CD4-positive, alpha-beta T cell (primary cell): ENCODE measurements around the gene PHTF1. TPM values are rescaled to one million over a fixed set of nuclear protein-coding genes. Genes with fewer than 3 reads are reported as not detected.

Source experiments
- ATAC-seq: fragments of 200-7000 bp; cut with Tn5 transposase; one replicate; pipeline ENCODE4 v1.10.0; 2022; ENCODE audit warnings: mild to moderate bottlenecking; ENCODE audit not compliant: poor library complexity
- CTCF ChIA-PET: fragments of 350-600 bp; sonication (Branson Sonifier 250); formaldehyde crosslinking; loops from one replicate; lab custom pipeline; 2021; ENCODE audit warnings: antibody characterized with exemption, inconsistent platforms; lab: Charles Lee
- POLR2A ChIA-PET: fragments of 350-600 bp; sonication (Branson Sonifier 250); formaldehyde crosslinking; loops from one replicate; lab custom pipeline; 2021; ENCODE audit warnings: antibody characterized with exemption, inconsistent platforms; lab: Charles Lee
- DNase-seq, 14 experiments: peaks; one replicate each; pipeline ENCODE4 v3.0.0-alpha.2; 2013 to 2020; ENCODE audit warnings: mixed read lengths in 2 of 14
- H3K27ac ChIP-seq, 2 donors: one replicate each; pipeline versions ENCODE4 v1.5.1 to v1.7.0; 2013; ENCODE audit warnings: low read length in 2 of 2, low read depth in 1 of 2, mild to moderate bottlenecking in 1 of 2
- H3K27me3 ChIP-seq, 2 experiments: 1 replicate in 1 of 2; 2 replicates in 1 of 2; pipeline versions ENCODE4 v1.6.1 to v1.7.0; 2013; ENCODE audit warnings: low read length in 2 of 2, control low read depth in 1 of 2, mild to moderate bottlenecking in 1 of 2, moderate library complexity in 1 of 2; ENCODE audit not compliant: insufficient read depth in 2 of 2, control insufficient read depth in 1 of 2
- H3K36me3 ChIP-seq: one replicate; pipeline ENCODE4 v1.6.1; 2013; ENCODE audit warnings: low read length, control low read depth; ENCODE audit not compliant: insufficient read depth
- H3K4me1 ChIP-seq: one replicate; pipeline ENCODE4 v1.6.1; 2013; ENCODE audit warnings: low read length, control low read depth; ENCODE audit not compliant: insufficient read depth
- H3K4me3 ChIP-seq: one replicate; pipeline ENCODE4 v1.5.1; 2013; ENCODE audit warnings: mild to moderate bottlenecking, low read length, moderate library complexity
- H3K9me3 ChIP-seq, 2 experiments: 1 replicate in 1 of 2; 2 replicates in 1 of 2; pipeline versions ENCODE4 v1.6.1 to v1.7.0; 2013; ENCODE audit warnings: low read length in 2 of 2, mild to moderate bottlenecking in 2 of 2, control low read depth in 1 of 2, moderate library complexity in 1 of 2; ENCODE audit not compliant: control insufficient read depth in 1 of 2, insufficient read depth in 1 of 2
- H3K27ac Mint-ChIP-seq: one replicate; pipeline ENCODE4 v1.8.0; 2020; ENCODE audit warnings: mixed read lengths
- H3K27me3 Mint-ChIP-seq: one replicate; pipeline ENCODE4 v1.8.0; 2021; ENCODE audit warnings: mixed read lengths
- H3K36me3 Mint-ChIP-seq: one replicate; pipeline ENCODE4 v1.8.0; 2021; ENCODE audit warnings: low read depth, mixed read lengths
- H3K4me1 Mint-ChIP-seq: one replicate; pipeline ENCODE4 v1.8.0; 2021; ENCODE audit warnings: low read depth, mixed read lengths
- H3K4me3 Mint-ChIP-seq: one replicate; pipeline ENCODE4 v1.8.0; 2020; ENCODE audit warnings: mild to moderate bottlenecking, mixed read lengths
- H3K9me3 Mint-ChIP-seq: one replicate; pipeline ENCODE4 v1.8.0; 2020; ENCODE audit warnings: mixed read lengths
- CTCF ChIP-seq: fragments of 200-600 bp; IDR thresholded peaks from one replicate; pipeline ENCODE4 v1.8.0; 2022; ENCODE audit warnings: antibody characterized with exemption, mild to moderate bottlenecking
- intact Hi-C, 2 experiments: fragments of 100-400 bp; cut with DNase I in 1 of 2; cut with micrococcal nuclease in 1 of 2; formaldehyde crosslinking; loops; one replicate each; pipeline versions ENCODE4 v1.15.1 to v1.9.0; 2023 to 2025; cut with DNase I, micrococcal nuclease
- total RNA-seq, 174 experiments: library from RNA in 2 of 174; stranded (reverse) in 2 of 174; gene quantifications; one replicate each; pipeline ENCODE4 v1.2.3 and lab custom pipeline; 2021 to 2026

PHTF1 gene
- total RNA-seq, 2 experiments from 2014 or later: 3.1 to 4.0 TPM

- Mint-ChIP-seq H3K36me3 (peaks cover 10% of the 10 kb centered on the region), H3K27me3 (no peaks in the 10 kb centered on the region), H3K27ac (no peak overlapping the region), H3K4me3 (no peak overlapping the region), H3K9me3 (no peaks in the 10 kb centered on the region), H3K4me1 (no peaks in the 10 kb centered on the region)
- POLR2A ChIA-PET: no interaction called here
- CTCF ChIA-PET: no interaction called here
- TF ChIP-seq CTCF: no peak
- ATAC-seq (no peak), DNase-seq (no peak)
- intact Hi-C loops: no loop called here
- Histone ChIP-seq H3K9me3 (no peaks in the 10 kb centered on the region), H3K4me1 (no peaks in the 10 kb centered on the region), H3K27me3 (no peaks in the 10 kb centered on the region), H3K36me3 (no peaks in the 10 kb centered on the region), H3K27ac (no peak overlapping the region), H3K4me3 (no peak overlapping the region)
Measured at GRCh38 chr1:113660088-113660487, 99.2 kb downstream of the PHTF1 start.

GRCh38 chr1:113659556-113659955 lies 99.7 kb downstream of the PHTF1 start:
- no peak overlapping the region for H3K4me3 ChIP-seq
- no peaks in the 10 kb centered on the region for H3K9me3 ChIP-seq
- intact Hi-C loops: no loop called here
- no peaks in the 10 kb centered on the region for H3K27me3 ChIP-seq
- H3K4me1 ChIP-seq: no peaks in the 10 kb centered on the region
- DNase-seq (no peak), ATAC-seq (no peak)
- ChIA-PET CTCF (no interaction called here), POLR2A (no interaction called here)
- TF ChIP-seq CTCF: no peak
- H3K9me3 Mint-ChIP-seq: no peaks in the 10 kb centered on the region
- no peaks in the 10 kb centered on the region for H3K36me3 ChIP-seq
- no peak overlapping the region for H3K27ac ChIP-seq
- no peak overlapping the region for H3K27ac Mint-ChIP-seq
- H3K36me3 Mint-ChIP-seq: peaks cover 10% of the 10 kb centered on the region
- H3K4me1 Mint-ChIP-seq: no peaks in the 10 kb centered on the region
- no peaks in the 10 kb centered on the region for H3K27me3 Mint-ChIP-seq
- H3K4me3 Mint-ChIP-seq: no peak overlapping the region

GRCh38 chr1:113659035-113659434 lies 100.3 kb downstream of the PHTF1 start:
- POLR2A ChIA-PET: no interaction called here

More at GRCh38 chr1:113659035-113659434, 100.3 kb downstream of the PHTF1 start:
- CTCF ChIA-PET: no interaction called here
- DNase-seq (no peak), ATAC-seq (no peak)
- no peaks in the 10 kb centered on the region for H3K4me1 Mint-ChIP-seq
- TF ChIP-seq CTCF: no peak
- peaks cover 10% of the 10 kb centered on the region for H3K36me3 Mint-ChIP-seq
- no peak overlapping the region for H3K4me3 ChIP-seq
- intact Hi-C loops: no loop called here
- H3K9me3 Mint-ChIP-seq: no peaks in the 10 kb centered on the region
- H3K36me3 ChIP-seq: no peaks in the 10 kb centered on the region
- no peak overlapping the region for H3K4me3 Mint-ChIP-seq
- no peak overlapping the region for H3K27ac Mint-ChIP-seq
- H3K9me3 ChIP-seq: no peaks in the 10 kb centered on the region
- H3K27ac ChIP-seq: no peak overlapping the region
- H3K4me1 ChIP-seq: no peaks in the 10 kb centered on the region
- no peaks in the 10 kb centered on the region for H3K27me3 ChIP-seq
- H3K27me3 Mint-ChIP-seq: no peaks in the 10 kb centered on the region
